Ureter (tissue), 1 donor: ENCODE measurements around the gene AKR1E2. TPM values are rescaled to one million over a fixed set of nuclear protein-coding genes. Genes with fewer than 3 reads are reported as not detected.

Experiments
- DNase-seq: peaks from one replicate; pipeline ENCODE4 v3.0.0-alpha.2; 2020; ENCODE audit warnings: low spot score
- total RNA-seq: library from RNA; stranded (reverse); gene quantifications from one replicate; pipeline ENCODE4 v1.2.4, GENCODE V29; 2023
- donor health status: DM: yes; HTN: yes; CAD: no.

AKR1E2 gene
- total RNA-seq, 1 donor from 2014 or later, result 10.3 TPM

GRCh38 chr10:4845766-4846165 is 19.8 kb downstream of the AKR1E2 start:
- DNase-seq, result no peak

GRCh38 chr10:4846775-4847174 is 20.8 kb downstream of the AKR1E2 start:
- DNase-seq, result no peak

DNA sequence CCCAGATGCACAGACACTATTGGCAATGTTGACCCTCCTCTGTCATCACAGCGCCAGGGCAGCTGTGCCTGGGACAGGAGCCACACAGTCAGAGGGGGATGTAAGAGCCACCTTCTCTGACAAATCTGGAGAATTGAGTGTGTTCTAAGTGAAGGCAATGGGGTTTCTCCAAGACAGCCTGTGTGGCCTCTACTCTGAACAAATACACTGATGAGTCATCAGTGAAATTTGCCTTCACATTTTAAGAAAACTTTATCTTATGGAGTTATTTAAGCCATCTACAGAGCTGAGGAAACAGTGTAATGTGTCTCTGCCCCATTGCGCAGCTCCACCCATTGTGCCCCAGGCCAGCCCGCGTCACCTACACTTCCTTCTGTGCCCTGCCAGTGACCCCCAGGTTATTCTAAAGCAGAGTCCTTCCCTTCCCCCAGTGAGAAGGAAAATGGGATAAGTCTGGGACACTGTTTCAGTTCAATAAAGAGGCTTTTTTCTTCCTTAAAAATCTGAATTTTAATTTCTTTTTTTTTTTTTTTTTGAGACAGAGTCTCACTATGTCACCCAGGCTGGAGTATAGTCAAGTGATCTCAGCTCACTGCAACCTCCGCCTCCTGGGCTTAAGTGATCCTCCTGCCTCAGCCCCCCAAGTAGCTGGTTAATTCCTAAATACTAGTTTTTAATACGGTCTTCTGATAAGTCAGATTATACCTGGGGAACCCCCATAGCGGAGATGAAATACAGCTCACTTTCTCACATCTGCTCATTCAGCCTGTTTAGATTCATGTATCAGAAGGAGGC is 21.8 kb downstream of the AKR1E2 start:
- DNase-seq, result no peak

- DNase-seq, result no peak
Observed at GRCh38 chr10:4848356-4849041, 22.5 kb downstream of the AKR1E2 start.

GRCh38 chr10:4849042-4849402 is 23.0 kb downstream of the AKR1E2 start:
- no peak for DNase-seq

DNA sequence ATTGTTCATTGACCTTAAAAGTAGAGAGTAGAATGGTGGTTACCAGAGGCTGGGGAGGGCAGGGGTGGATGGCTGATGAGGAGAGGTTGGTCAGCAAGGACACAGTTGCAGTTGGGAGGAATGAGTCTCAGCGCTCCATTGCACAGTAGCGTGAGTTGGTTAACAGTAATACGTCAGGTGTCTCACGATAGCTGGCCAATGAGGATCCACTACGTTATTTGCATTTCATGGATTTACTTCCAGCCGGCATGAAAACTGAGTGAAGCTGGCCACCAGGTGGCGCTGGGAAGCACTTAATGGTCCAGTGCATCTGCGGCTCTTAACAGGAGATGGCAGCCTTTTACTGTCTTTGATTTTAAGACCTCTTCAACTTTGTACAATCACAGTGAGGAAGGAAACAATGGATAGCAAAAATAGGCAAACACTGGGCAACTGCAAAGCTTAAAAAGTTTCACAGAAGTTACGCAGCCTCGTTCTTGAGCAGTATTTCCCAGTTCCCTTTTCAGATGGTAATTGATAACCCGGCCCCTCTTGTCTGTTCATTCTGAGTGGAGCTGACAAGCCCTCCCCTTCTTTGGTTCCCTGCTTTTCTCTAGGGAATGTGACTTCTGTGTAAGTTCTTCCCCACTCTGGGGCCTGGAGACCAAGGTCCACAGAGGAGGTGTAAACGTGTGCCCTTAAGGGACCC is 23.7 kb downstream of the AKR1E2 start:
- DNase-seq, result peak; percentile 94

DNA sequence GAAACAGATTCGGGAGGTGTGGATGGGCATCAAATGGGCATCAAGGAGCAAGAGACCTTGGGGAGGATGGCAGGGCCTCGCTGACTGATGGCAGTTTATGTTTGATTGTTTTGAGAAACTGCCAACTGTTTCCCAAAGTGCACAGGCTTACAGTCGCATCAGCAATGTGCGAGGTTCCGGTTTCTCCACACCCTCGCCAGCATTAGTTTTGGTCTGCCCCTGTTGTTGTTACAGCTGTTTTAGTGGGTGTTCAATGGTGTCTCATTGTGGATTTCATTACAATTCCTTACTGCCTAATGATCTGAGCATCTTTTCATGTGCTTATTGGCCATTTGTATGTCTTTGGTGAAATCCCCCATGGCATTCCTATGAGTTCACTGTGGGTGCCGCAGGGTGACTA is 24.4 kb downstream of the AKR1E2 start:
- no peak for DNase-seq

- DNase-seq, result no peak
Observed at GRCh38 chr10:4851176-4851575, 25.2 kb downstream of the AKR1E2 start.

GRCh38 chr10:4851846-4852245 is 25.8 kb downstream of the AKR1E2 start:
- no peak for DNase-seq

GRCh38 chr10:4865945-4866661 is 40.1 kb downstream of the AKR1E2 start:
- no peak for DNase-seq

GRCh38 chr10:4867109-4867519 is 41.1 kb downstream of the AKR1E2 start:
- no peak for DNase-seq

DNA sequence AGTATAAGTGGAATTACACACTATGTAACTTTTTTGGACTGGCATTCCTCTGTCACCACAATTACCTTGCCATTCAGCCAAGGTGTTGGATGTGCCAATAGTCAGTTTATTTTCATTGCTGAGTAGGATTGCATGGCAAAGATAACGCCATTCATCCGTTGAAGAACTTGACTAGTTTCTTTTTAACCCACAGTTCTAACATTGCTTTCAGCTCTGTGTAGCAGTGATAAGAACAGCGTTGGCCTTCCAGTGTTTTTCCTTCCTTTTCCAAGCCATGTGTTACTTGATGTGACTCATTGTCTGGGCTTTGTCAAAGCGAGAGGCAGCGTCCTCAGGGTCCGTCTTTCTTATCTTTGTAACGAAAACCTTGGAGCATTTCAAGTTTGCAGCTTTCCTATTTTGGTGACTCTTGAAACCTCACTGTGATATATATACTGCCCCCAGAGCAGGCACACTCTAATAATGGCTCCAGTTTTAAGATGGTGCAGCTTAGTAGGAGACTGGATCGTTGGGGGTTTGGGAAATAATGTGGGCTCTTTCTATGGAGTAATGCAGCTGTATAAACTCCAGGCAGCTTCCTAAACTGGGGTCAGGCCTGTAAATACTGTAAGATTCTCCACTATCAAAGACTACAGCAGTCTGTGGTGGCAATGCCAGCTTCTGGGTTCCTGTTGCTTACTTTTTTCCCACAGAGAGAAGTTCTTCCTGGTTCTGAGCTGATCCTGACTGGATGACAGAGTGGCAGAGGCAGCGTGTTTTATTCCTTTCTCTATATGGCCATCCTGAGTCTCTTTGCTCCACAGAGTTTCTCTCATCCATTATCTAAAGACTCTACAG is 41.7 kb downstream of the AKR1E2 start:
- DNase-seq, result no peak

GRCh38 chr10:4868357-4868657 is 42.3 kb downstream of the AKR1E2 start:
- no peak for DNase-seq

DNA sequence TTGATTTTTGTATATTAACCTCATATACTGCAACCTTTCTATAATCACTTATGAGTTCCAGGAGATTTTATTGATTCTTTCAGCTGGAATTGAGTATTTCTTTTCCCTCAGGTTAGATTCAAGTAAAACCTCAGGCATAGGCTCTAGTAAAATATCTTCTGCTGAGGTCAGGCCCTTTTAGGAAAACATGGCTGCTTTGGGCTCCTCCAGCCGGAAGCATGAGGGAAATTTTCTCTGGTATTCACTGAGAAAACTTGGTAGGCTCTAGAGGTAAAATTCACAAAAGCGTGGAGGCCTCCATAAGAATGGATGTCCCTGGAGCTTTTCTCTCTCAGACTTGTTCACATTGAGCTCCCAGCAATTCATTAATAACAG is 56.7 kb downstream of the AKR1E2 start:
- no peak for DNase-seq

- DNase-seq, result no peak
Observed at GRCh38 chr10:4883079-4883739, 57.2 kb downstream of the AKR1E2 start.

DNA sequence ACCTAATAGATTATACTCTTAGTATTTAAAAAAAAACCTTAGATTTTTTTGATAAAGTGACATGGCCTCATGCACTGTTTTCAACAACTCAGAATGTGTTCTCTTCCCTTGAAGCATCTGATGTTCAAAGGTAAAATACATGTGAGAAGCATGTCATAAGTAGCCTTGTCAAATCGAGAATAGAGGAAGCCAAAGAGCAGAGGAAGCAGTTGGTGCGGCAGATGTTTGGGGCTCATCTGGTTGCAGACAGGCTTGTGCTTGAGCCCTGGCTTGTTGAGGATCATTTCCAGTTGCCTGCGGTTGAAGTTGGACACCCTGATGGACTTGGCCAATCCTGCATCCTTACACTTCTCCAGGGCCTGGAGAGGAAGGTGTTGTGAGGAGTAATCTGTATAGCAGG is 59.2 kb downstream of the AKR1E2 start:
- no peak for DNase-seq

DNA sequence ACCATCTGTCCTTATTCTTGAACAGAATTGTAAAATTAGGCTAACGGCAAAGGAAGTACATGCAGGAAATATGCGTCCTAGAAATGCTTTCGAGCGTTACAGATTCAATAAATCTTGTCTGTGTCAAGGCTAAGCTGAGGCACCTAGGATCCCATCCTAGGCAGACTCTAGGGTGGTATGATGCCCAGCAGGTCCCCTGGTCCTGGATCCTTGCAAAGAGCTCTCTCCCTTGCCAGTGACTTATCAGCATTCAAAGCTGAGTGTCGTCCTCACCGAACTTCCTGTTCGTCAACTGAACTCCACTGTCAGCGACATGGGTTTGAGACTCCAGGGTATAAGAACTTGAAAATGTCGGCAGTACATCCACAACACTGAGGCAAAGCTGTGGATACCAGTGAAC is 61.5 kb downstream of the AKR1E2 start:
- DNase-seq, result no peak

DNA sequence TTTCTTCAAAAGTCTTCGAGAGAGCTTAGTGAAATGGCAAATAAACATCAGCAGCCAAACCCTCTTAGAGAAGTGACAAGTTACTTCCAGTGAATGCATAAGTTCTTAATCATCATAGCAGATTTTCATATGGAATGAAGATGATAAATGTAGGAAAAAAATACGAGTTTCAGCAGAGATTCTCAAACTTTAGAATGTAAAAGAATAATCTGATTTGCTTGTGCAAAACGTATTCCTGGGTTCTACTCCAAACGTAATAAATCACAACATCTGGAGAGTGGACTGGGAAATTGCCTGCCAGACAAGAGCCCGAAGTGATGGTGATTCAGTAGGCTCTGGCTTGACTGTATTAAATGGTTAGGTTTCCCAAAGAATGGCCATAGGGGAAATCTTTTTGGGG is 62.2 kb downstream of the AKR1E2 start:
- no peak for DNase-seq

- no peak for DNase-seq
Observed at GRCh38 chr10:4889959-4890358, 64.0 kb downstream of the AKR1E2 start.

DNA sequence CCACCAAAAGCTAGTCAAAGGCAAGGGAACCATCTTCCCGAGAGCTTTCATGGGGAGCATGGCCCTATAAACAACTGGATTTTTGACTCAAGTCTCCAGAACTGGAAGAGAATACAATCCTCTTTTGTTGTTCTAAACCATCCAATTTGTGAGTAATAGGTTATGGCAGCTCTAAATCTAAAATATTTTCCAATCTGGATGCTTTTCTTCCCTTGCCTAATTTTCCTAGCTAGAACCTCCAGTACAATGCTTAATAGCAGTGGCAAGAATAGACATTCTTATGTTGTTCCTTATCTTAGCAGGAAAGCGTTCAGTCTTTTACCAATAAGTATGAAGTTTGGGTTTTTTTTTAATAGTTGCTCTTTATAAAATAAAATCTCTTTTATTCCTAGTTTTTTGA is 66.7 kb downstream of the AKR1E2 start:
- DNase-seq, result no peak

GRCh38 chr10:4894335-4894734 is 68.3 kb downstream of the AKR1E2 start:
- no peak for DNase-seq
